Tibial nerve (tissue), 3 donors: ENCODE measurements around the gene ARL4D.

ENCODE experiments used
- CTCF ChIP-seq, 5 experiments: fragments of 200-600 bp in 3 of 5; fragments of 450-650 bp in 2 of 5; sonication (generic) in 3 of 5; IDR thresholded peaks; one replicate each; pipeline ENCODE4 v1.5.1; 2016 to 2019; ENCODE audit warnings: antibody characterized with exemption in 5 of 5, mild to moderate bottlenecking in 3 of 5, moderate library complexity in 2 of 5
- POLR2A ChIP-seq, 2 donors: fragments of 450-650 bp; IDR thresholded peaks; one replicate each; pipeline ENCODE4 v1.6.1; 2017; ENCODE audit warnings: antibody characterized with exemption in 2 of 2, mild to moderate bottlenecking in 2 of 2, moderate library complexity in 2 of 2

- TF ChIP-seq CTCF (IDR thresholded peaks at IDR 0.05) (no peak), POLR2A (IDR thresholded peaks at IDR 0.05) (no peak)
These were observed 40.2 kb downstream of the ARL4D start for GRCh38 chr17:43439041-43439440.
